Activated CD4-positive, alpha-beta T cell treated with anti-CD3 and anti-CD28 coated beads, Interleukin-2, amount 10 ng/mL, durations not matched to agents 24 days and 14 days (primary cell): ENCODE data around the gene TMEM51. TPM values are rescaled to one million over a fixed set of nuclear protein-coding genes. Genes with fewer than 3 reads are reported as not detected.

Source experiments
- DNase-seq: peaks from one replicate; pipeline ENCODE4 v3.0.0; 2022
- H3K27ac Mint-ChIP-seq: one replicate; pipeline ENCODE4 v1.8.0; 2022; ENCODE audit warnings: mild to moderate bottlenecking, mixed read lengths
- H3K27me3 Mint-ChIP-seq: one replicate; pipeline ENCODE4 v1.8.0; 2022; ENCODE audit warnings: mixed read lengths
- H3K36me3 Mint-ChIP-seq: one replicate; pipeline ENCODE4 v1.8.0; 2022; ENCODE audit warnings: low read depth, mild to moderate bottlenecking, mixed read lengths
- H3K4me1 Mint-ChIP-seq: one replicate; pipeline ENCODE4 v1.8.0; 2021; ENCODE audit warnings: mixed read lengths
- H3K4me3 Mint-ChIP-seq: one replicate; pipeline ENCODE4 v1.8.0; 2022; ENCODE audit warnings: mild to moderate bottlenecking, moderate library complexity, mixed read lengths
- H3K9me3 Mint-ChIP-seq: one replicate; pipeline ENCODE4 v1.8.0; 2021; ENCODE audit warnings: mixed read lengths
- intact Hi-C: fragments of 100-400 bp; cut with micrococcal nuclease; formaldehyde crosslinking; loops from one replicate; pipeline ENCODE4 v1.15.1; 2023
- total RNA-seq: library from RNA; stranded (reverse); gene quantifications from 2 replicates; pipeline ENCODE4 v1.2.3, GENCODE V29; 2022

Gene TMEM51
- total RNA-seq, 1 donor from 2014 or later = 0.14 TPM

GRCh38 chr1:15195420-15196052 lies 42.0 kb downstream of the TMEM51 start:
- Mint-ChIP-seq H3K27ac (no peak overlapping the region), H3K27me3 (peaks cover 11% of the 10 kb centered on the region), H3K36me3 (no peaks in the 10 kb centered on the region), H3K4me1 (no peaks in the 10 kb centered on the region), H3K4me3 (no peak overlapping the region), H3K9me3 (no peaks in the 10 kb centered on the region)
- intact Hi-C loops = no loop called here
- DNase-seq = no peak

DNA sequence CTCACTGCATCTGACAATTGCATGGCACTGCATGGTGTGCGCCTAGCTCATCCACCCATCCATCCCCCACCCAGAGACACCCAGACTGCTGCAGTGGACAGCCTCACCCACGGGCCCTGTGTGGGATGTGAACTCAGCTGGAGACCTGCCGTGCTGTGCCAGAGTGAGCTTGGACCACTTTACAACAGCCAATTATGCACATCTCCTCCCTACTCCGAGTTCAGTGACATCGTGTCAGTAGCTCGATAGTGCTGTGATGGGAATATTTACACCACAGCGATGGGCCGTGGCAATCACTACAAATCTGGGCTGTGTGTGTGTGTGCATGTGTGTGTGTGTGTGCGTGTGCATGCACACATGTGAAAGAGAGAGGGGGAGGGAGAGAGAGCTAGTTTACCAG lies 42.5 kb downstream of the TMEM51 start:
- H3K9me3 Mint-ChIP-seq = no peaks in the 10 kb centered on the region
- intact Hi-C loops = no loop called here
- no peaks in the 10 kb centered on the region for H3K36me3 Mint-ChIP-seq
- H3K4me3 Mint-ChIP-seq = no peak overlapping the region
- H3K27me3 Mint-ChIP-seq = peaks cover 11% of the 10 kb centered on the region
- no peaks in the 10 kb centered on the region for H3K4me1 Mint-ChIP-seq
- no peak overlapping the region for H3K27ac Mint-ChIP-seq
- DNase-seq = no peak

DNA sequence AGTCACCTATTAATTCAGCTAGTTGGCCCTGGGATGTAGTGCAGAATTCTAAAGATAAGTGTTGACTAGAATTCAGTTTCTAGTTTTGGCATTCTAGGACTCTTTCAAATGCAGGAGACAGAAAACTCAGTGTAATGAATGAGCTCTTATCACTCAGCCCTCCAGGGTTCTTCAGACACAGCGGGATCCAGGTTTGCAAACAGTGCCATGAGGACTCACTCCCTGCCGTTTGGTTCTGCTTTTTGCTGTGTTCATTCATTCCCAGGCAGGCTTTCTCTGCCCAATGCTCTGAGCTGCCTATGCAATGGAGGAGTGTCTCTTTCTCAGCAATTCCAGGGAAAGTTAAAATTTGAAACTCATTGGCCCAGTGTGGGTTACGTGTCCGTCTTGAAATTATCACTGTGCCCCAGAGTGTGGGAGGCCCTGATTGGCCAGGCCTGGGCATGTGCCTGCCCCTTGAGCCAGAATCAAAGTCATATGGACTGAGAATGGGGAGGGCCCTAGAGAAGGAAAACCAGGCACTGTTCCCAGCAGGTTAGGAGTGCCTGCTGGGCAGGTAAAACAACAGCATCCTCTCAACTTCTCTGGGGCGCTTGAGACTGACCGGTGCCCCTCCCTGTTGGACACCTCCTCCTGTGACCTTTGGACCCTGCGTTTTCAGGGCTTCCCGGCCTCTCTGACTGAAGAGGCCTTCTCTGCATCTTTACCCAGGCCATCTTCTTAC lies 43.4 kb downstream of the TMEM51 start:
- Mint-ChIP-seq H3K4me3 (no peak overlapping the region), H3K4me1 (no peaks in the 10 kb centered on the region), H3K27ac (no peak overlapping the region), H3K36me3 (no peaks in the 10 kb centered on the region), H3K9me3 (no peaks in the 10 kb centered on the region), H3K27me3 (peaks cover 6% of the 10 kb centered on the region)
- intact Hi-C loops = no loop called here
- DNase-seq = no peak

GRCh38 chr1:15197591-15198447 lies 44.3 kb downstream of the TMEM51 start:
- no peak for DNase-seq
- Mint-ChIP-seq H3K4me3 (no peak overlapping the region), H3K9me3 (no peaks in the 10 kb centered on the region), H3K36me3 (no peaks in the 10 kb centered on the region), H3K4me1 (no peaks in the 10 kb centered on the region), H3K27me3 (peaks cover 6% of the 10 kb centered on the region), H3K27ac (no peak overlapping the region)
- intact Hi-C loops = no loop called here

- H3K4me1 Mint-ChIP-seq = no peaks in the 10 kb centered on the region
- no peak for DNase-seq
- intact Hi-C loops = no loop called here
- no peaks in the 10 kb centered on the region for H3K9me3 Mint-ChIP-seq
- peaks cover 8% of the 10 kb centered on the region for H3K27me3 Mint-ChIP-seq
- H3K27ac Mint-ChIP-seq = no peak overlapping the region
- H3K36me3 Mint-ChIP-seq = no peaks in the 10 kb centered on the region
- H3K4me3 Mint-ChIP-seq = no peak overlapping the region
Observed at GRCh38 chr1:15198684-15199083, 45.1 kb downstream of the TMEM51 start.

- Mint-ChIP-seq H3K27ac (no peak overlapping the region), H3K9me3 (no peaks in the 10 kb centered on the region), H3K4me3 (no peak overlapping the region), H3K4me1 (no peaks in the 10 kb centered on the region), H3K36me3 (no peaks in the 10 kb centered on the region), H3K27me3 (peaks cover 2% of the 10 kb centered on the region)
- DNase-seq = no peak
- intact Hi-C loops = no loop called here
Observed at GRCh38 chr1:15201221-15201620, 47.7 kb downstream of the TMEM51 start.

GRCh38 chr1:15201849-15202551 lies 48.5 kb downstream of the TMEM51 start:
- Mint-ChIP-seq H3K27ac (no peak overlapping the region), H3K27me3 (peaks cover 2% of the 10 kb centered on the region), H3K4me1 (no peaks in the 10 kb centered on the region), H3K4me3 (no peak overlapping the region), H3K36me3 (no peaks in the 10 kb centered on the region), H3K9me3 (no peaks in the 10 kb centered on the region)
- intact Hi-C loops = no loop called here
- no peak for DNase-seq

DNA sequence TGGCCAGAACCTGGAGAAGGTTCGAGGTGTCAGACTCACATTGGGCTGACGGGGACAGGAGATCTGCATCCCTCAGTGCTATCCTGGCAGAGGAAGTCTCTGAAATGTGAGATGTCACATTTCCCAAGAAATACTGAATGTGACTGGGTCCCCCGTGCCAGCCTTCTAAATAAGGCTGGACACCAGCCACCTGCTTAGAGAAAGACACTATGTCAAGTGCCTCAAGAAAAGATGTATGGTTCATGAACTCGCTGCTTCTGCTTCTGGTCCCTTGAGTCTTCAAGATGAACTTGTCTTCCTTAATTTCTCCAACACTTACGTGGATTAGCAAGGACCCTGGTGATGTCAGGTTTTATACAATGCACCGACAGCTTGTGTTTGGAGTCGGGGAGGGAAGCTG lies 51.4 kb downstream of the TMEM51 start:
- intact Hi-C loops = no loop called here
- no peak for DNase-seq
- H3K27me3 Mint-ChIP-seq = peaks cover 6% of the 10 kb centered on the region
- H3K4me3 Mint-ChIP-seq = no peak overlapping the region
- no peak overlapping the region for H3K27ac Mint-ChIP-seq
- H3K4me1 Mint-ChIP-seq = no peaks in the 10 kb centered on the region
- H3K36me3 Mint-ChIP-seq = no peaks in the 10 kb centered on the region
- no peaks in the 10 kb centered on the region for H3K9me3 Mint-ChIP-seq

DNA sequence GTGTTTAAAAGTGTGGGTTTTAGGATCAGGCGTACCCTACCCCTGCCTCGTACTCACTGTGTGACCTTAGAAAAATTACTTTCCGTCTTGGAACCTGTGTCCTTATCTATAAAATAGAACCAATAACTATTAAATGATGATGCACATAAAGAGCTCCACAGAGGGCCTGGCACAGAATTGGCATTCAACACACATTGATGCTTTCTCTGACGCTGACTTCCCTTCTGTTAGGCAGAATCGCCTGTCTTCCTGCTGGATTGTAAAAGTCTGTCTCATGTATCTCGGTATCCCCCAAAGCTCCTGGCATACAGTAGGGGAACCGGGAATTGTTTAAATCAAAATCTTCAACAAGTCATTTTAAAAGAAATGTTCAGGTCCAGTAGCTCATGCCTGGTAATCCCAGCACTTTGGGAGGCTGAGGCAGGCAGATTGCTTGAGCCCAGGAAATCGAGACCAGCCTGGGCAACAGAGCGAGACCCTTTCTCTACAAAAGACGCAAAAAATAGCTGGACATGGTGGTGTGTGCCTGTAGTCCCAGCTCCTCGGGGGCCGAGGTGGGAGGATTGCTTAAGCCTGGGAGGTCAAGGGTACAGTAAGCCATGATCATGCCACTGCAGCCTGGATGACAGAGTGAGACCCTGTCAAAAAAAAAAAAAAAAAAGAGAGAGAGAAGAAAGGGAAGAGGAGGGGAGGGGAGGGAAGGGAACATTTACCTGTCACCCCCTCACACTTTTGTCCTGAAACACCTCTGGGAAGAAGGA lies 52.2 kb downstream of the TMEM51 start:
- H3K27me3 Mint-ChIP-seq = peaks cover 10% of the 10 kb centered on the region
- no peaks in the 10 kb centered on the region for H3K36me3 Mint-ChIP-seq
- DNase-seq = no peak
- intact Hi-C loops = no loop called here
- no peaks in the 10 kb centered on the region for H3K9me3 Mint-ChIP-seq
- H3K4me3 Mint-ChIP-seq = no peak overlapping the region
- no peaks in the 10 kb centered on the region for H3K4me1 Mint-ChIP-seq
- no peak overlapping the region for H3K27ac Mint-ChIP-seq

DNA sequence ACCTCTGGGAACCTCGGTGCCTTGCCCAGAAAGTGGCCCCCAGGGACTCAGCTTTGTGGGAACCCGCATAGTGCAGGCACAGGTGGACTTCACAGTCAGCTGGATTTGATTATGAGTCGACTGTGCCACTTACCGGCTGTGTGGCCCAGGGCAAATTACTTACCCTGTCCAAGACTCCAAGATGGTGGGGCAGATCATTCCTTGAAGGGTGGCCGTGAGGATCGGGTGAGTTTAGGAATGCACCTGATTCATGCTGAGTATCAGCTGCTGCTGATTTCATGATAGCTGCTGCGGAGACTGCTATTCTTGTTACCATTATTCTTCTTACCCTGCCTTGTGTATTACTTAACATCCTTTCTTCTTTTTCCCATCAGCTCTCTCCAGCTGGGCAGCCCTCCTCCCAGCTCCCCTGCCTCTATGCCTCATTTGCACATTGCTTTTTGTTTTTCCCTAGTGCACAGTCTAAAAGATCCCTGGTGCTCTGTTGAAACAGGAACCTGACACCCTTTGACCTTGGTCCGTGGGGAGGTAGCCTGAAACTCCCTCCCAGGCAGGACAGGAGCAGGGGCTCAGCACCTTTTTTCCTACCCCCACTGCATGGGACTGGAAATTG lies 53.0 kb downstream of the TMEM51 start:
- H3K27me3 Mint-ChIP-seq = peaks cover 11% of the 10 kb centered on the region
- H3K9me3 Mint-ChIP-seq = no peaks in the 10 kb centered on the region
- H3K4me1 Mint-ChIP-seq = no peaks in the 10 kb centered on the region
- no peaks in the 10 kb centered on the region for H3K36me3 Mint-ChIP-seq
- no peak overlapping the region for H3K4me3 Mint-ChIP-seq
- intact Hi-C loops = no loop called here
- no peak for DNase-seq
- no peak overlapping the region for H3K27ac Mint-ChIP-seq

- Mint-ChIP-seq H3K4me1 (no peaks in the 10 kb centered on the region), H3K4me3 (no peak overlapping the region), H3K9me3 (no peaks in the 10 kb centered on the region), H3K27me3 (peaks cover 12% of the 10 kb centered on the region), H3K36me3 (no peaks in the 10 kb centered on the region), H3K27ac (no peak overlapping the region)
- intact Hi-C loops = no loop called here
- no peak for DNase-seq
Observed at GRCh38 chr1:15207031-15207828, 53.7 kb downstream of the TMEM51 start.

DNA sequence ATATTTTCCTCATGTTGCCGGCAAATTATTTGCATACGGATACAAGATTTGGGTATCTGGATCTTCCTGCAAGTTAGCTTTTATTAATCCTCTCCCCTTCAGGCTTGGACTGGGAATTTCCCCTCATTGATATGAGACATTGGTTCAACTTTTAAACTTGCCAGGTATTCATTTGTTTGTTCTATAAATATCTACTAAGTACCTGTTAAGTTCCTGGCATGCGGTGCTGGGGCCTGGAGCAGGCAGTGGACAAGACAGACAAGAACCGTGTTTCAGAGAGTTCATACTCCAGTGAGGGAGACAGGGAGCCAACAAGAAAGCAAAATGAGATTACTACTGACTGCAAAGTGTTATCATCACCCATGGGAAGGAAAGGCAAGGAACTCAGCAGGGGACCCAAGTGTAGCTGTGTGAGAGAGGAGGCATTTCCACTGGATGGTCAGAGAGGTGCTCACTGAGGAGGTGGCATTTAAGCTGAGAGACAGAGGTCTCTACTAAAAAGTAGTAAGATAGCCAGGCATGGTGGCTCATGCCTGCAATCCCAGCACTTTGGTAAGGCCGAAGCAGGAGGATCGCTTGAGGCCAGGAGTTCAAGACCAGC lies 54.4 kb downstream of the TMEM51 start:
- no peak for DNase-seq
- no peak overlapping the region for H3K4me3 Mint-ChIP-seq
- H3K36me3 Mint-ChIP-seq = no peaks in the 10 kb centered on the region
- intact Hi-C loops = no loop called here
- H3K9me3 Mint-ChIP-seq = no peaks in the 10 kb centered on the region
- no peaks in the 10 kb centered on the region for H3K4me1 Mint-ChIP-seq
- H3K27me3 Mint-ChIP-seq = peaks cover 19% of the 10 kb centered on the region
- no peak overlapping the region for H3K27ac Mint-ChIP-seq
